Small intestine (tissue), 4 donors: ENCODE data around the gene ZNF98. TPM values are rescaled to one million over a fixed set of nuclear protein-coding genes. Genes with fewer than 3 reads are reported as not detected.

Experiments
- polyA plus RNA-seq, 4 donors: library from polyadenylated mRNA; stranded (reverse) in 3 of 4; unstranded in 1 of 4; fragments of 200-250 nt in 3 of 4; fragments of 120-200 nt in 1 of 4; gene quantifications; one replicate each; pipeline versions ENCODE4 v1.2.1 to v1.2.3, GENCODE V29; 2013
- donor health status: healthy with polysubstance abuse.
- donor health status: Bipolar disorder and iron deficiency.
- donor health status: healthy.

The ZNF98 gene
- polyA plus RNA-seq, 4 donors: 0.04 to 2.2 TPM; not detected in 2

Other genes starting within 250 kb of the ZNF98 start
- 1 to 10 TPM in 1 of 4 donors, under 1 TPM in 1, not detected in 2; 0.04 to 3.1 TPM for gene ZNF676, start 225.4 kb downstream of the ZNF98 start, polyA plus RNA-seq
- gene ZNF729, start 135.9 kb downstream of the ZNF98 start, polyA plus RNA-seq: under 1 TPM in 1 of 4 donors, not detected in 3; 0.01 TPM
- 1 to 10 TPM in 1 of 4 donors, under 1 TPM in 1, not detected in 2; 0.28 to 1.5 TPM for gene ZNF492, start 212.0 kb upstream of the ZNF98 start, polyA plus RNA-seq